Sigmoid colon (tissue), 7 donors: ENCODE measurements around the gene KCNH5. TPM values are rescaled to one million over a fixed set of nuclear protein-coding genes. Genes with fewer than 3 reads are reported as not detected.
"Not testable (repeated sequence)": the region's sequence is repeated elsewhere in the genome, so short reads cannot be mapped to it uniquely, and the experiment has no call there.

Experiments used
- DNase-seq: peaks from one replicate; pipeline ENCODE4 v3.0.0-alpha.2; 2019
- H3K27ac ChIP-seq, 4 donors: fragments of 200-600 bp; sonication (generic); one replicate each; pipeline ENCODE4 v1.5.1; 2016 to 2019; ENCODE audit warnings: mild to moderate bottlenecking in 1 of 4
- H3K27me3 ChIP-seq, 3 donors: fragments of 200-600 bp; sonication (generic); one replicate each; pipeline ENCODE4 v1.5.1; 2019; ENCODE audit warnings: mild to moderate bottlenecking in 1 of 3
- H3K36me3 ChIP-seq, 4 donors: fragments of 200-600 bp; sonication (generic); one replicate each; pipeline ENCODE4 v1.5.1; 2016 to 2019
- H3K4me1 ChIP-seq, 4 donors: fragments of 200-600 bp; sonication (generic); one replicate each; pipeline ENCODE4 v1.5.1; 2017 to 2019
- H3K4me3 ChIP-seq, 4 donors: fragments of 200-600 bp; sonication (generic); one replicate each; pipeline ENCODE4 v1.5.1; 2017 to 2019; ENCODE audit warnings: mild to moderate bottlenecking in 2 of 4, moderate library complexity in 1 of 4
- H3K9me3 ChIP-seq, 4 donors: fragments of 200-600 bp in 3 of 4; sonication (generic) in 3 of 4; one replicate each; pipeline versions ENCODE4 v1.5.1 to v1.6.1; 2013 to 2019
- CTCF ChIP-seq, 4 experiments: fragments of 450-650 bp in 3 of 4; fragments of 200-600 bp in 1 of 4; IDR thresholded peaks; one replicate each; pipeline ENCODE4 v1.5.1; 2016 to 2019; ENCODE audit warnings: antibody characterized with exemption in 4 of 4, mild to moderate bottlenecking in 3 of 4, moderate library complexity in 2 of 4
- EP300 ChIP-seq, 4 donors: sonication (generic); formaldehyde crosslinking; IDR thresholded peaks; one replicate each; pipeline ENCODE4 v1.6.1; 2017; ENCODE audit warnings: antibody characterized with exemption in 4 of 4
- POLR2A ChIP-seq, 2 donors: fragments of 450-650 bp; IDR thresholded peaks; one replicate each; pipeline ENCODE4 v1.6.1; 2016; ENCODE audit warnings: antibody characterized with exemption in 2 of 2, mild to moderate bottlenecking in 2 of 2, moderate library complexity in 2 of 2
- POLR2AphosphoS5 ChIP-seq, 4 donors: sonication (generic); formaldehyde crosslinking; IDR thresholded peaks; one replicate each; pipeline ENCODE4 v1.6.1; 2017; ENCODE audit warnings: antibody characterized with exemption in 4 of 4
- WGBS, 2 donors: extraction: QIAGEN DNeasy Blood & Tissue Kit; methylation state at CpG; one replicate each; pipeline ENCODE4 v1.1.7; 2013; 5-methylcytosine and 5-hydroxymethylcytosine counted together
- intact Hi-C: fragments of 100-400 bp; cut with DNase I; formaldehyde crosslinking; loops from one replicate; pipeline ENCODE4 v1.15.1; 2023
- polyA plus RNA-seq, 3 donors: library from polyadenylated mRNA; stranded (reverse); fragments of 200-250 nt; gene quantifications; one replicate each; pipeline ENCODE4 v1.2.3, GENCODE V29; 2013
- total RNA-seq, 4 donors: library from RNA; depleted of rRNA; stranded (reverse); fragments of >200 nt; gene quantifications; one replicate each; pipeline ENCODE4 v1.1.0, GENCODE V29; 2016
- donor health status: healthy with polysubstance abuse.
- donor health status: Bipolar disorder and iron deficiency.
- donor health status: healthy.

The KCNH5 gene
- total and polyA plus RNA-seq, 7 donors: 0.09 to 0.36 (median 0.27) TPM; not detected in 2

- Histone ChIP-seq H3K9me3 (peaks cover 0 to 4% (median 0%) of the 10 kb centered on the region in 4 donors), H3K36me3 (no peaks in the 10 kb centered on the region), H3K27ac (no peak overlapping the region), H3K4me1 (no peaks in the 10 kb centered on the region), H3K27me3 (no peaks in the 10 kb centered on the region), H3K4me3 (no peak overlapping the region)
- no peak for DNase-seq
- intact Hi-C loops: no loop called here
- WGBS, 2 donors: 79 to 96% methylated on average over 1 of the region's 1 CpG
- no peak for TF ChIP-seq EP300 (IDR thresholded peaks at IDR 0.05)
- TF ChIP-seq POLR2AphosphoS5 (IDR thresholded peaks at IDR 0.05): no peak
- no peak for TF ChIP-seq CTCF (IDR thresholded peaks at IDR 0.05)
Observed at GRCh38 chr14:62776300-62776699, 269.0 kb downstream of the KCNH5 start.

- H3K9me3 ChIP-seq: no peaks in the 10 kb centered on the region
- H3K27ac ChIP-seq: no peak overlapping the region
- WGBS, 2 donors: 72 to 83% methylated on average over 2 of the region's 2 CpGs
- no peaks in the 10 kb centered on the region for H3K27me3 ChIP-seq
- DNase-seq: no peak
- no peaks in the 10 kb centered on the region for H3K36me3 ChIP-seq
- no peaks in the 10 kb centered on the region for H3K4me1 ChIP-seq
- no peak for TF ChIP-seq POLR2A (IDR thresholded peaks at IDR 0.05)
- no peak for TF ChIP-seq CTCF (IDR thresholded peaks at IDR 0.05)
- no peak for TF ChIP-seq POLR2AphosphoS5 (IDR thresholded peaks at IDR 0.05)
- no peak for TF ChIP-seq EP300 (IDR thresholded peaks at IDR 0.05)
- intact Hi-C loops: no loop called here
- no peak overlapping the region for H3K4me3 ChIP-seq
Observed at GRCh38 chr14:62768753-62769152, 276.5 kb downstream of the KCNH5 start.

GRCh38 chr14:62763951-62764350 is 281.3 kb downstream of the KCNH5 start:
- DNase-seq: no peak
- Histone ChIP-seq H3K27ac (no peak overlapping the region), H3K27me3 (no peaks in the 10 kb centered on the region), H3K36me3 (no peaks in the 10 kb centered on the region), H3K4me1 (no peaks in the 10 kb centered on the region), H3K9me3 (no peaks in the 10 kb centered on the region), H3K4me3 (no peak overlapping the region)
- TF ChIP-seq CTCF (IDR thresholded peaks at IDR 0.05) (no peak), POLR2A (IDR thresholded peaks at IDR 0.05) (no peak), EP300 (IDR thresholded peaks at IDR 0.05) (no peak), POLR2AphosphoS5 (IDR thresholded peaks at IDR 0.05) (no peak)
- intact Hi-C loops: no loop called here

- WGBS, 2 donors: 56 to 79% methylated on average over 2 of the region's 2 CpGs
- Histone ChIP-seq H3K9me3 (peaks cover 0 to 2% (median 1%) of the 10 kb centered on the region in 4 donors), H3K4me1 (no peaks in the 10 kb centered on the region), H3K27me3 (no peaks in the 10 kb centered on the region), H3K4me3 (no peak overlapping the region), H3K36me3 (no peaks in the 10 kb centered on the region), H3K27ac (no peak overlapping the region)
- TF ChIP-seq EP300 (IDR thresholded peaks at IDR 0.05) (no peak), POLR2A (IDR thresholded peaks at IDR 0.05) (no peak), CTCF (IDR thresholded peaks at IDR 0.05) (no peak), POLR2AphosphoS5 (IDR thresholded peaks at IDR 0.05) (no peak)
- DNase-seq: no peak
- intact Hi-C loops: no loop called here
Observed at GRCh38 chr14:62759796-62760195, 285.5 kb downstream of the KCNH5 start.

- intact Hi-C loops, H3K36me3 ChIP-seq, DNase-seq, H3K4me3 ChIP-seq, H3K27me3 ChIP-seq, H3K9me3 ChIP-seq, H3K4me1 ChIP-seq, H3K27ac ChIP-seq: not testable (repeated sequence)
- 91 to 92% methylated on average over 11 of the region's 11 CpGs for WGBS, 2 donors
Observed at GRCh38 chr14:62746881-62747280, 298.4 kb downstream of the KCNH5 start.
